SK-N-MC (cell line): ENCODE results near the gene NRP1.

Source experiments
- EZH2 ChIP-seq: fragments of 200-600 bp; sonication (generic); IDR thresholded peaks from one replicate; pipeline ENCODE4 v1.6.1; 2017; ENCODE audit warnings: antibody characterized with exemption
- POLR2AphosphoS5 ChIP-seq: IDR thresholded peaks from 2 replicates; pipeline ENCODE4 v1.6.1; 2012; ENCODE audit warnings: mild to moderate bottlenecking, low read depth, low read length, borderline replicate concordance

- TF ChIP-seq EZH2 (no peak), POLR2AphosphoS5 (no peak)
Measured at GRCh38 chr10:33335551-33335800, 1.0 kb upstream of the NRP1 start.
